GM19023 (cell line): ENCODE results near the gene TMEM208.

Experiments used
- ATAC-seq: cut with Tn5 transposase; IDR thresholded peaks from one replicate; pipeline ENCODE4 v1.9.1; 2021; ENCODE audit warnings: mild to moderate bottlenecking, moderate library complexity; ENCODE audit not compliant: unreplicated experiment

TMEM208 gene

DNA sequence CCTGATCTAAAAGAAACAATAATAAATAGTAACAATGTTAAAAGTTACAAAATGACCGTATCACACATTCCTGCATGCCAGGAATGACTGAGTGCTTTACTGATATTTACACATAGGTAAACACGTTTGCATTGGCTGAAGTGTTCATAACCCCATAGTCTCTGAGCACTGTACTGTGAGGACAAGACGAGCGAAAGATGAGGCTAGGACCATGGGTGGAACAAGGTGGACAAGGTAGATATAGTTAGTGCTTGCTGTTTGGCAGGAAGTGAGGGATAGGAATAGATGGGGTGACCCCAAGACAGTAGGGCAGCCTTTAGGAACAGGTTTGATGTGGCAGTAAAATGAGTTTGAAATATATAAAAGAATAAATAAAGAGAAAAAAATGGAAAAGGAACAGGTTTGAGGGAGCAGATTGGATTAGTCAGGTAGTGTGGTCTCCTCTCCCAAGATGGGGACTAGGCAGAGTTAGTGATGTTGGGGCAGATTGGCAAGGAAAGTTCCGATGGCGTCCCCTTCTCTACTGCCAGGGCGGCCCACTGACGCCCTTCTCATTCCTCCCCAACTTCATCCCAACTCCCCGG lies 35.4 kb upstream of the TMEM208 start:
- no peak for ATAC-seq

DNA sequence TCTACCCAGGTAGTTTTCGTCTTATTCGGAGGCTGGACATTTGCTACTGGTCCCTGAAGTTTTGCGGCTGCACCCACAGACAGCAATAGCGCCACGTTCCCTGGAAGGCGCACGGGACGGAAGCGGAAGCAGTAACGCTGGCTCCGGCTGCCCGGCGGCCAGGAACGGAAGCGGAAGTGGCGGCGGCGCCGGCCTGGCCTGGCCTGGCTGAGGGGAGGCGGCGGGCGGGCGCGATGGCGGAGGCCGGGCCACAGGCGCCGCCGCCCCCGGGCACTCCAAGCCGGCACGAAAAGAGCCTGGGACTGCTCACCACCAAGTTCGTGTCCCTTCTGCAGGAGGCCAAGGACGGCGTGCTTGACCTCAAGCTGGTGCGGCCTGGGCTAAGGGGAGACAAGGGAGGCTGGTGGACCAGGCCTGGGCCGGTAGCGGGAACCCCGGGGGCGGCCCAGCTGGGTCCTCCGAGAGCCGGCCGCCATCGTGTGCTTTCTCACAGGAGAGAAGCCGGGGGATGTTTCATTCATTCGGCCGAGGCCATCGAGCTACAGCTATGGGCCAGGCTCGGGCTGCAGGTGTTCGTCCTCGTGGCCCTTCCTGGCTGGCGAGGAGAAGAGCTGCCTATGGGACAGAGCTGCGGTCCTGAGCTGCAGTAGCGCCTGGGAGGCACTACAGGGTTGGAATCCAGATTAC lies 34.8 kb upstream of the TMEM208 start, which contains the start of gene E2F4:
Gene E2F4, plus strand, starts transcription at position 161 of the 687 bp plus-strand sequence. Its CDS starts 73 bp downstream, at position 234.
- ATAC-seq = peak; percentile 89

DNA sequence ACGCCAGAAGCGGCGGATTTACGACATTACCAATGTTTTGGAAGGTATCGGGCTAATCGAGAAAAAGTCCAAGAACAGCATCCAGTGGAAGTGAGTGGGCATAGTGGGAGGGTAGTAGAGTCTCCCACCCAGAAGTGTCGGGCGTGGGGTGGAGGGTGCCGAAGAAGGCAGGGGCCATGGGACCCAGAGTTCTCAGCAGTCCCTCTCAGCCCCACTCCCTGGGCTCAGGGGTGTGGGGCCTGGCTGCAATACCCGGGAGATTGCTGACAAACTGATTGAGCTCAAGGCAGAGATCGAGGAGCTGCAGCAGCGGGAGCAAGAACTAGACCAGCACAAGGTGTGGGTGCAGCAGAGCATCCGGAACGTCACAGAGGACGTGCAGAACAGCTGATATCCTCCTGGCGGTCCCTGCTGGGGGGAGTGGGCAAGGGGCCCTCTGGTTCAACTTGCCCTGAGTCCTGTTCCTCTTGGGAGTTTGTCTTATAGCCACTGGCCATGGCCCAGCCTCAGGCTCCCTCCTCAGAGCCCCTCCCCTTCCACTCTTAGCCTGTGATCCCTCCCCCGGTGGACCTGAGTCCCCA lies 34.1 kb upstream of the TMEM208 start:
- no peak for ATAC-seq

DNA sequence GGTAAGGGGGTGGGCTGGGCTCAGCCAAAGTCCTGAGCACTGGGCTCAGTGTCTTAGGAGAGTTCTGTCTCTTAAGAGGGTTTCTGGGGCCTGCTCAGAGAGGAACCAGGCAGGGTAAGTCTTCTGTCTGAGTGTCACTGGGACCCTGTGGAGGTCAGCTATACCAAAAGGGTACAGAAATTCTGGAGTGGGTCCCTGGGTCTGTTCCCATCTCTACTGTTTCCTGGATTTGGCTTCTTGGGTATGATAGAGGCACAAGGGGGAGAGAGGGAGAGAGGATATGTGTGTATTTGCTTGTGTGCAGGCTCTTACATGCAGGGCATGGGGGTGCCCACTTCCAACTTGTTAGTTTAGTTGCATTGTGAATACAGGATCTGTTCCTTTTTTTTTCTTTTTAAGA lies 33.4 kb upstream of the TMEM208 start:
- no peak for ATAC-seq

DNA sequence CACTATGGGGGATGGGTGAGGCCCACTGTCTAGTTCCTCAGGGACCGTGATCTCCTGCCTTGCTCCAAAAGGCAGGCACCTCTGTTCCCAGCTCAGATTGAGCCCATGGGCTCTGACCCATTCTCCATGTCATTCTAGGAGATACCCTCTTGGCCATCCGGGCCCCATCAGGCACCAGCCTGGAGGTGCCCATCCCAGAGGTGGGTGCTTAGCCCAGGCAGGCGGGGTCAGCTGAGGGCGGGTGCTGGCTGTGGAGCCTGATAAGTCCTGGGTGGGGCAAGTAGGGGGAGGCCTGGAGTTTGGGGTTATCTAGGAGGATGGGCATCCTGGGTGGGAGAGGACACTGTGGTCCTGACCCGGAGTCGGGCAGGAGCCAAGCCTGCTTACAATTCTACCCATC lies 32.7 kb upstream of the TMEM208 start:
- ATAC-seq = no peak

DNA sequence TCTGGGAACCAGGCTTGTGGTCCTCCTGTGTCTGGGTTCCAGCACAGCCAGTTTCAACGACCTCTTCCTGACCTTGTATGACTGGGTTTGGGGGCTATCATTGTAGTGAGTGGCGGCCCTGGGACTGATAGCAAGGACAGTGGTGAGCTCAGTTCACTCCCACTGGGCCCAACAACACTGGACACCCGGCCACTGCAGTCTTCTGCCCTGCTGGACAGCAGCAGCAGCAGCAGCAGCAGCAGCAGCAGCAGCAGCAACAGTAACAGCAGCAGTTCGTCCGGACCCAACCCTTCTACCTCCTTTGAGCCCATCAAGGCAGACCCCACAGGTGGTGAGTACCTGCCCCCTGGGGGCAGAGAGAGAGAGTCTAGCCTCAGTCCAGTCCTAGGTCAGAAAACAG lies 31.3 kb upstream of the TMEM208 start:
- no peak for ATAC-seq

DNA sequence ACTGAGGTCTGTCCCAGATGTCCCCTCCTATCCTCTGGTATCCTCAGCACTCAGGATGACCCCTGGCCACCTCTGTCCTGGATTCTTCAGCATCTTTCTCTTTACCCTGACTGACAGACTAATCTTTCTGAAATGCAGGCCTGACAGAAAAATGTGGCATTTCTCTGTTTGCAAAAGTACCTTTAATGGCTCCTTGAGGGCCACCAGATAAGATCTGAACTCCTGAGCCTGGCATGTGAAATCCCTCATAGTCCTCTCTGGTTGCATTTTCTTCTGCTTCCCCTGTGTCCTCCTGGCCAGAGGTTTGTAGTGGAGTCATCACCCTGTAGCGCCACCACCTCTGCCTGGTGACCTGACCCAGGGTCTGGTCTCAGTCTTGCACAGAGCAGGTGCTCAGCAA lies 30.0 kb upstream of the TMEM208 start:
- ATAC-seq = no peak

DNA sequence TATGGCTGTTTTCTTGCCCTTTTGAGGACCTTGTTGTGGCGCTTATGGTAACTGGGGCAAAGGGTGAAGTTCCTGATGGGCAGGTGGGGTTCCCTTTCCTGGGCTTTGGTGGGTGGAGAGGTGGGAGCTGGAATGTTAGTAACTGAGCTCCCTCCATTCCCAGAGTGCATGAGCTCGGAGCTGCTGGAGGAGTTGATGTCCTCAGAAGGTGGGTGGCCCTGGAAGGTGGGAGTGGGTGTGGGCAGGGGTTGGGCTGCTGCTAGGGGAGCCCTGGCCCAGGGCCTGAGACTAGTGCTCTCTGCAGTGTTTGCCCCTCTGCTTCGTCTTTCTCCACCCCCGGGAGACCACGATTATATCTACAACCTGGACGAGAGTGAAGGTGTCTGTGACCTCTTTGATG lies 29.2 kb upstream of the TMEM208 start:
- no peak for ATAC-seq

DNA sequence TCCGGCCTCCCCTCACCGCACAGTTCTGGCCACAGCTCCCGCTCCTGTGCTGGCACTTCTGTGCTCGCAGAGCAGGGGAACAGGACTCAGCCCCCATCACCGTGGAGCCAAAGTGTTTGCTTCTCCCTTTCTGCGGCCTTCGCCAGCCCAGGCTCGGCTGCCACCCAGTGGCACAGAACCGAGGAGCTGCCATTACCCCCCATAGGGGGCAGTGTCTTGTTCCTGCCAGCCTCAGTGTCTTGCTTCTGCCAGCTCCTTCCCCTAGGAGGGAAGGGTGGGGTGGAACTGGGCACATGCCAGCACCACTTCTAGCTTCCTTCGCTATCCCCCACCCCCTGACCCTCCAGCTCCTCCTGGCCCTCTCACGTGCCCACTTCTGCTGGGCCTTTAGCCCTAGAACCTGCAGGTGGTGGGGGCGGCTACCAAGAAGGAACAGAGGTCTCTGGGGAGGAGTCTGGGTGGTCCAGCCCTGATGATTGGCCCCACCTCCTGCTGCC lies 28.6 kb upstream of the TMEM208 start:
- no peak for ATAC-seq

DNA sequence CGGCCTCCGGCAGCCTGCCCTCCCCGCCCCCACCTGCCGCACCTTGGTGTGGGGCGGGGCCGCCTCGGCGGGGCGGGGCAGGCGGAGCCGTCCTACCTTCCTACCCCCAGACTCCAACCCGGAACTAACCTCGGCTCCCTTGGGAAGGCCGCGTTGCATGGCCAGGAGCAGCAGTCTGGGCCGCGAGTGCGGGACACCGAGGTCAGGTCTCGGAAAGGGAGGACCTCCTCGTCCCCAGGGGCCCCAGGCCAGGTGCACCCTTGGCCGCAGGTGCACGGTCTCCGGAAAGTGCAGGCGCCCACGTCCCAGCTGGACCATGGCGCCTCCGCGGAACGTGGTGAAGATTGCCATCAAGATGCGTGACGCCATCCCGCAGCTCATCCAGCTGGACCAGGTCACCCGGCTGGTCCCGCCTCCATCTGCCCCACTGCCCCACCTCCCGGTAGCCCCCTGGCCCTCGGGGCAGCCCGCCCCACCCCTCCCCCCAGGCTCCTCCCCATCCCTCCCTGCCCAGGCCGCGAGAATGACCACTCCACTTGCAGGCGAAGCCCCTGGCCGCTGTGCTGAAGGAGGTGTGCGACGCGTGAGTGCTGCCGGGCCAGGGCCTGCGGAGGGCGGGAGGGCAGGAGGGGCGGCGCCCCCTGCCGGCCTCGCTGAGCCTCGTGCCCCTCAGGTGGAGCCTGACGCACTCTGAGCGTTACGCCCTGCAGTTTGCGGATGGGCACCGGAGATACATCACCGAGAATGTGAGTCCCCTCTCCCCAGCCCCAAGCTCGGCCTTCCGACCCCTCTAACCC lies 27.7 kb upstream of the TMEM208 start, which contains the start of gene ELMO3:
Gene ELMO3, plus strand, starts transcription at position 121 of the 797 bp plus-strand sequence. Its CDS starts 196 bp downstream, at position 317.
- no peak for ATAC-seq

DNA sequence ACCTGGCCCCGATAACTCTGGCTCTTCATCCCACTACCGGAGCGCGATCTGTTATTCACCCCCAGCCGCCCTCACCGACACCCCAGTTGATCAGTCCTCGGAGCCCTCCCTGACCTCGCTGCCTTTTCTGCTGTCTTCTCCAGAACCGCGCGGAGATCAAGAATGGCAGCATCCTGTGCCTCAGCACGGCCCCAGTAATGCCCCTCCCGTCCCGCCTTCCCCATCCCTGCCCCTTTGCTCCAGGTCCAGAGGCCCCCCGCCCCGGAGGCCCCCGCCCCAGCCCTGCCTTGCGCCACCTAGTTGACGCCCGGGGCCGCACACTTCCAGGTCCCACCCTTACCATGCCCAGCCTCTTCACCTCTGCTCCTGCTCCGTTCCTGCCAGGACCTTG lies 27.1 kb upstream of the TMEM208 start:
- no peak for ATAC-seq

DNA sequence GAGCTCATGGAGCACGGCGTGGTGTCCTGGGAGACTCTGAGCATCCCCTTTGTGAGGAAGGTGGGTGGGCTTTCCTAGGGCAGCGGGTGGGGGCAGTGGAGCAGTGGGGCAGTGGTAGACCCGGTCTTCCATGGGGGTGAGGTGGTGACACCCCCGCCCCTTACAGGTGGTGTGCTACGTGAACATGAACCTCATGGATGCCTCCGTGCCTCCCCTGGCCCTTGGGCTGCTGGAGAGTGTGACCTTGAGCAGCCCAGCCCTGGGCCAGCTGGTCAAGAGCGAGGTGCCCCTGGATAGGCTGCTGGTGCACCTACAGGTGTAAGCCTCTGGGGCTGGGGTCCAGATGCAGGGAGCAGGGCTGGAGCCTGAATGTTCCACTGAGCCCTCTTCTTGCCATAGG lies 26.4 kb upstream of the TMEM208 start:
- ATAC-seq = no peak

DNA sequence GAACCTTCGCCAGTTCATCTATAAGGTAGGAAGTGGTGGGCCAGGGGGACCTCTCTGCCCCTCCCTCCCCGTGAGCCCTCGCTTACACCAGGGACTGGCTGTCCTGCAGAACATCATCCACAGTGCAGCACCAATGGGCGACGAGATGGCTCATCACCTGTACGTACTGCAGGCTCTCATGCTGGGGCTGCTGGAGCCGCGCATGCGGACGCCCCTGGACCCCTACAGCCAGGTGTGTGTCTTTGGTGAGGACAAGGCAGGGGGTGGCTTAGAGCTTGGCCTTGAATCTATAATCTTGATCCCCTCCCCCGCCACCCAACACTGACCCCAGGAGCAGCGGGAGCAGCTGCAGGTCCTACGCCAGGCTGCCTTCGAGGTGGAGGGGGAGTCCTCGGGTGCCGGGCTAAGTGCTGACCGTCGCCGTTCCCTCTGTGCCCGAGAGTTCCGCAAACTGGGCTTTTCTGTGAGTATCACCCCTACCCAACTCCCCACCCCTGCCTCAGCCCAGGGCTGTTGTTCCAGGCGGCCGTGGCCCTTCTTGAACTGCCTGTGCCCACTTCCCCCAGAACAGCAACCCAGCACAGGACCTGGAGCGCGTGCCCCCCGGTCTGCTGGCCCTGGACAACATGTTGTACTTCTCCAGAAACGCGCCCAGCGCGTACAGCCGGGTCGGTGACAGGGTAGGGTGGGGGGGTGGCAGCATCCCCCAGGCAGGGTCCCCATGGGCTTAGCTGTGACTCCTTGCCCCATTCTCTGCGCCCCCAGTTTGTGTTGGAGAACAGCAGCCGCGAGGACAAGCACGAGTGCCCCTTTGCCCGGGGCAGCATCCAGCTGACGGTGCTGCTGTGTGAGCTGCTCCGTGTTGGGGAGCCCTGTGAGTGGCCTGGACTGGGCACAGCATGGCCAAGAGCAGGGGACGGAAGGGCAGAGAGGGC lies 25.3 kb upstream of the TMEM208 start:
- no peak for ATAC-seq

DNA sequence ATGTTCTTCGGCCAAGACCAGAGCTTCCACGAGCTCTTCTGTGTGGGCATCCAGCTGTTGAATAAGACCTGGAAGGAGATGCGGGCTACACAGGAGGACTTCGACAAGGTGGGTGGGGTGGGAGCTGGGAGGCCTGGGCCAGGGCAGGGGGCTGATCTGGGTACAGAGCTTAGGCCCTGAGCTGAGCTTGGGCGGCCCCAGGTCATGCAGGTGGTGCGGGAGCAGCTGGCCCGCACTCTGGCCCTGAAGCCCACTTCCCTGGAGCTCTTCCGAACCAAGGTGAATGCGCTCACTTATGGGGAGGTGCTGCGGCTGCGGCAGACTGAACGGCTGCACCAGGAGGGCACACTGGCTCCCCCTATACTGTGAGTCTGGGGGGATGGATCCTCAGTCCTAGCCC lies 24.5 kb upstream of the TMEM208 start:
- no peak for ATAC-seq

DNA sequence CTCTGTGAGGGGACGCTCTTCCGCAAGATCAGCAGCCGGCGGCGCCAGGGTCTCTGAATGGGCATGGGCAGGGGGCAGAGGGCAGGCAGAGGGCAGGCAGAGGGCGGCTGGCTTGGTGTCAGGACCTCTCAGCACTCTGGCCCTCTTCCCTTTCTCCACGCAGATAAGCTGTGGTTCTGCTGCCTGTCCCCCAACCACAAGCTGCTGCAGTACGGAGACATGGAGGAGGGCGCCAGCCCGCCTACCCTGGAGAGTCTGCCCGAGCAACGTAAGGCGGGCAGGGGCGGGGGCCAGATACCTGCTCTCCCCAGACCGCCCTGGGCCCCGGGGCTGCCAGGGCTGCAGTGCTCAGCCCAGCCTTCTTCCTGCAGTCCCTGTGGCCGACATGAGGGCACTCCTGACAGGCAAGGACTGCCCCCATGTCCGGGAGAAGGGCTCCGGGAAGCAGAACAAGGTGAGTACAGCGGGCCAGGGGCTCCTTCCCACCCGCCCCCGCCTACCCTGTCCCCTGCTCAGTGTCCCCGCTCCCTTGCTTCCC lies 23.9 kb upstream of the TMEM208 start:
- ATAC-seq = no peak

DNA sequence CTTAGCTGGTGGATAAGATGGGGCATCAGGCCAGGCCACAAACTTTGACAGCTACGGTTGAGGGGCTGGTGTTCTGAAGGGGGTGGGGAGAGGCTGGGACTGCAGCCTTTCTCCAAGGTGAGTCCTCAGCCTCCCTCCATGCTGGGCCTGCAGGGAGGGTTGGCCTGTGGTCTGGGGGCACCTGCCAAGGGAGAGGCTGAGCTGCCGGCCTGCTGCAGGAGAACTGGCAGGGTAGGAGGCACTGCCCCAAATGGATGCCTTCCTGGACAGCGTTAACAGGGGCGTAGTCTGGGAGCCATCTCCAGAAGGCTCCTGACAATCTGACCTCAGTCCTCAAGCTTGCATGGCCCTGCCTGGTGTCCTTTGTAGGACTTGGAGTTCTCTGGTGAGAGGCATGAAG lies 22.9 kb upstream of the TMEM208 start:
- no peak for ATAC-seq

DNA sequence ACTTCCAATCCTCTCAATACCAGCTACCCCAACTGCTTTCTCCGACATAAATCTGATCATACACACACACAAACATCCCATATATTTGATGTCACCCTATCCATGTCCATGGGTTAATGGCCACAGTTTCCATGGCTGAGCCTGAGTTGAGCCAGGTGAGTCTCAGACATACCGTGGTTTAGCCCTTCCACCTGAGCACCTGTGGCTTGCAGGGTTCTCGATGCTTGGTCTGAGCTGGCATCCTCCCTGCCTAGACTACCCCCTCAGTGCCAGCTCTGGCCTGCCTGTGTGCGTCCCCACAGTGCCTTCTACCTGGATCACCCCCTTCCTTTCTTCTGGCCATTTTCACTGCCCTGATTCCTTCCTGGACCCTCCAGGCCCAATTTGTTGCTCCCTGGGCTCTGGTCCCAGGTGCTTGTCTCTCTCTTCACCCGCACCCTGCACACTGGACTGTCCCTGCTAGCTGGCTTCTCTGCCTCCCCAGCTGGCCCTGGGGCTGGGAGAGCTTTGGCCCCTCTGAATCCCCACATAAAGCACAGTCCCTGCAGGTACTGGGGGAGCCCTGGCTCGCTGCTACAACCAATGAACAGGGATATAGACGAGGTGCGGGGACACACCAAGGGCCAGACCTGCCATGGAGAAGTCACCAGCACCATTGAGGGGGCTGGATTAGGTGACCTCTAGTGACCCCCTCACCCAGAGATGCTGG lies 20.6 kb upstream of the TMEM208 start:
- ATAC-seq = no peak

DNA sequence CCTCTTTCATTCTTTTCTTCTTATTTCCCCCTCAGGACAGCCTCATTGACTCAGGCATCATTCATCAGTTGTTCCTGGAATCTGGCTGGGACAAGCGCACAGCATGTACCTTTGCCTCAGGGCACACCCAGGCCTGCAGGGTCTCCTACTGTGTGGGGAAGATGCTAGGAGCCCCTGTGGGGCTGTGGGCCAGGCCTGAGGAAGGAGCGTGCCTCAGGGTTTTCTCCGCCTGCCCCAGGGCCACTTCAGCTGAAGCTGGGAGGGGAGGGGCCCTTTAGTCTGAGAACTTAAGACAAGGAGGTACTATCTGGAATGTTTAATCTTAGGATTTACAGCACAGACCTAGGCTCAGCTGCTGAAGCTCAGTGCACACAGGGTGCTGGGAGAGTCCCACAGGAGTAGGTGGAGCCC lies 20.1 kb upstream of the TMEM208 start:
- ATAC-seq = no peak
